Neural progenitor cell (in vitro differentiated cells): ENCODE results near the gene RNF11. TPM values are rescaled to one million over a fixed set of nuclear protein-coding genes. Genes with fewer than 3 reads are reported as not detected.

Experiments used
- DNase-seq: peaks from one replicate; pipeline ENCODE4 v3.0.0-alpha.2; 2016; ENCODE audit warnings: low spot score
- H2AFZ ChIP-seq: fragments of 200-600 bp; sonication (generic); replicated peaks from 2 replicates; pipeline ENCODE4 v1.6.1; 2016; ENCODE audit warnings: antibody characterized with exemption
- H3F3A ChIP-seq: fragments of 200-600 bp; sonication (generic); 2 replicates; pipeline ENCODE4 v1.6.1; 2016; ENCODE audit warnings: antibody characterized with exemption, low read depth
- H3K27ac ChIP-seq: fragments of 200-600 bp; sonication (generic); 2 replicates; pipeline ENCODE4 v1.5.1; 2016; ENCODE audit warnings: mild to moderate bottlenecking
- H3K27me3 ChIP-seq: fragments of 200-600 bp; sonication (generic); 2 replicates; pipeline ENCODE4 v1.6.1; 2016; ENCODE audit warnings: mild to moderate bottlenecking, moderate library complexity
- H3K36me3 ChIP-seq: fragments of 200-600 bp; sonication (generic); 2 replicates; pipeline ENCODE4 v1.5.1; 2016
- H3K4me1 ChIP-seq: fragments of 200-600 bp; sonication (generic); 2 replicates; pipeline ENCODE4 v1.6.1; 2016; ENCODE audit warnings: mixed run types
- H3K4me2 ChIP-seq: fragments of 200-600 bp; sonication (generic); 2 replicates; pipeline ENCODE4 v1.6.1; 2016
- H3K4me3 ChIP-seq: fragments of 200-600 bp; sonication (generic); 2 replicates; pipeline ENCODE4 v1.5.1; 2016
- H3K79me2 ChIP-seq: fragments of 200-600 bp; sonication (generic); 2 replicates; pipeline ENCODE4 v1.6.1; 2016; ENCODE audit warnings: low read depth
- H3K9ac ChIP-seq: fragments of 200-600 bp; sonication (generic); 2 replicates; pipeline ENCODE4 v1.6.1; 2016
- H3K9me3 ChIP-seq: fragments of 200-600 bp; sonication (generic); 2 replicates; pipeline ENCODE4 v1.5.1; 2016; ENCODE audit warnings: low read depth
- H4K20me1 ChIP-seq: fragments of 200-600 bp; sonication (generic); 2 replicates; pipeline ENCODE4 v1.6.1; 2016; ENCODE audit warnings: low read depth
- H3K27ac Mint-ChIP-seq: 3 replicates; pipeline ENCODE4 v1.8.0; 2021; ENCODE audit warnings: mixed read lengths
- H3K27me3 Mint-ChIP-seq: 2 replicates; pipeline ENCODE4 v1.8.0; 2022; ENCODE audit warnings: low read depth, mild to moderate bottlenecking, inconsistent platforms, moderate library complexity, mixed read lengths; ENCODE audit not compliant: insufficient read depth
- H3K36me3 Mint-ChIP-seq: 3 replicates; pipeline ENCODE4 v1.8.0; 2021; ENCODE audit warnings: mixed read lengths
- H3K4me1 Mint-ChIP-seq: 3 replicates; pipeline ENCODE4 v1.8.0; 2021; ENCODE audit warnings: mixed read lengths
- H3K4me3 Mint-ChIP-seq: 3 replicates; pipeline ENCODE4 v1.8.0; 2021; ENCODE audit warnings: mild to moderate bottlenecking, moderate library complexity, mixed read lengths
- H3K9me3 Mint-ChIP-seq: 3 replicates; pipeline ENCODE4 v1.8.0; 2020; ENCODE audit warnings: mixed read lengths
- CTCF ChIP-seq: fragments of 200-600 bp; sonication (generic); IDR thresholded peaks from 2 replicates; pipeline ENCODE4 v1.5.1; 2017; ENCODE audit warnings: antibody characterized with exemption, mild to moderate bottlenecking
- EZH2 ChIP-seq: fragments of 200-600 bp; sonication (generic); IDR thresholded peaks from 2 replicates; pipeline ENCODE4 v1.6.1; 2017; ENCODE audit warnings: antibody characterized with exemption, mild to moderate bottlenecking, moderate library complexity
- EZH2phosphoT487 ChIP-seq: fragments of 200-600 bp; sonication (generic); IDR thresholded peaks from 2 replicates; pipeline ENCODE4 v1.6.1; 2017; ENCODE audit warnings: antibody characterized with exemption
- total RNA-seq: library from RNA; depleted of rRNA; stranded (reverse); fragments of >200 nt; gene quantifications from 2 replicates; pipeline ENCODE4 v1.2.3, GENCODE V29; 2015; ENCODE audit warnings: low replicate concordance

Gene RNF11
- total RNA-seq, 1 donor from 2014 or later, result 108 TPM

GRCh38 chr1:51295926-51296325, 59.9 kb downstream of the RNF11 start:
- TF ChIP-seq EZH2, result no peak
- TF ChIP-seq EZH2phosphoT487, result no peak
- TF ChIP-seq CTCF, result no peak

GRCh38 chr1:51296383-51297357, 60.6 kb downstream of the RNF11 start:
- no peaks in the 10 kb centered on the region for H3K4me1 ChIP-seq
- peak overlapping the region; percentile 96 for H2AFZ ChIP-seq
- peak overlapping the region; percentile 45 for H3K4me2 ChIP-seq
- H3K27ac ChIP-seq, result no peak overlapping the region
- Mint-ChIP-seq H3K4me3 (no peak overlapping the region), H3K36me3 (no peaks in the 10 kb centered on the region), H3K27ac (no peak overlapping the region), H3K27me3 (peaks cover 2% of the 10 kb centered on the region), H3K9me3 (no peaks in the 10 kb centered on the region), H3K4me1 (peaks cover 3% of the 10 kb centered on the region)
- no peaks in the 10 kb centered on the region for H4K20me1 ChIP-seq
- H3K79me2 ChIP-seq, result no peaks in the 10 kb centered on the region
- no peak overlapping the region for H3K9ac ChIP-seq
- H3K36me3 ChIP-seq, result no peaks in the 10 kb centered on the region
- peak; percentile 87 for DNase-seq
- H3K4me3 ChIP-seq, result no peak overlapping the region
- TF ChIP-seq EZH2 (no peak), CTCF (peak; percentile 95), EZH2phosphoT487 (no peak)
- H3K27me3 ChIP-seq, result no peaks in the 10 kb centered on the region
- no peaks in the 10 kb centered on the region for H3F3A ChIP-seq
- H3K9me3 ChIP-seq, result no peaks in the 10 kb centered on the region

More at GRCh38 chr1:51295926-51296325, 59.9 kb downstream of the RNF11 start:
- Mint-ChIP-seq H3K27me3 (peaks cover 2% of the 10 kb centered on the region), H3K27ac (no peak overlapping the region), H3K36me3 (no peaks in the 10 kb centered on the region), H3K9me3 (no peaks in the 10 kb centered on the region), H3K4me1 (peaks cover 3% of the 10 kb centered on the region), H3K4me3 (no peak overlapping the region)
- DNase-seq, result no peak
- H3K27me3 ChIP-seq, result no peaks in the 10 kb centered on the region
- no peak overlapping the region for H3K9ac ChIP-seq
- no peaks in the 10 kb centered on the region for H3K4me1 ChIP-seq
- H2AFZ ChIP-seq, result peak overlapping the region; percentile 81
- no peak overlapping the region for H3K4me2 ChIP-seq
- no peaks in the 10 kb centered on the region for H4K20me1 ChIP-seq
- H3K36me3 ChIP-seq, result no peaks in the 10 kb centered on the region
- no peaks in the 10 kb centered on the region for H3K9me3 ChIP-seq
- H3F3A ChIP-seq, result no peaks in the 10 kb centered on the region
- no peak overlapping the region for H3K27ac ChIP-seq
- no peak overlapping the region for H3K4me3 ChIP-seq
- no peaks in the 10 kb centered on the region for H3K79me2 ChIP-seq

- Histone ChIP-seq H3K27ac (no peak overlapping the region), H3K9me3 (no peaks in the 10 kb centered on the region), H3K27me3 (no peaks in the 10 kb centered on the region), H4K20me1 (no peaks in the 10 kb centered on the region), H2AFZ (peak overlapping the region; percentile 96), H3K4me1 (no peaks in the 10 kb centered on the region), H3K79me2 (no peaks in the 10 kb centered on the region), H3K9ac (no peak overlapping the region), H3K36me3 (no peaks in the 10 kb centered on the region), H3K4me3 (no peak overlapping the region), H3K4me2 (no peak overlapping the region), H3F3A (no peaks in the 10 kb centered on the region)
- TF ChIP-seq CTCF, result no peak
- TF ChIP-seq EZH2, result no peak
- no peak for TF ChIP-seq EZH2phosphoT487
- Mint-ChIP-seq H3K36me3 (no peaks in the 10 kb centered on the region), H3K27ac (peak overlapping the region; percentile 84), H3K9me3 (no peaks in the 10 kb centered on the region), H3K4me3 (no peak overlapping the region), H3K27me3 (peaks cover 2% of the 10 kb centered on the region), H3K4me1 (peaks cover 3% of the 10 kb centered on the region)
- no peak for DNase-seq
Measured at GRCh38 chr1:51297401-51298321, 61.6 kb downstream of the RNF11 start.
